Panc1 (cell line): Measurements from ENCODE around the gene DIP2C. TPM values are rescaled to one million over a fixed set of nuclear protein-coding genes. Genes with fewer than 3 reads are reported as not detected.
"Not testable (repeated sequence)": the region's sequence is repeated elsewhere in the genome, so short reads cannot be mapped to it uniquely, and the experiment has no call there.

Source experiments
- ATAC-seq: fragments of 200-7000 bp; cut with Tn5 transposase; 2 replicates; pipeline ENCODE4 v1.9.1; 2020; ENCODE audit warnings: mild to moderate bottlenecking, moderate library complexity
- BruUV-seq: library from RNA; stranded (reverse); fragments of 400-500 nt; replicated peaks from 2 replicates; lab custom pipeline; 2021; lab: Mats Ljungman, UMichigan
- CTCF ChIA-PET: fragments of 300-600 bp; sonication (Branson Sonifier 250); formaldehyde crosslinking; loops from one replicate; lab custom pipeline; 2022; ENCODE audit warnings: antibody characterized with exemption; lab: Charles Lee
- POLR2A ChIA-PET: fragments of 300-600 bp; sonication (Branson Sonifier 250); formaldehyde crosslinking; loops from one replicate; lab custom pipeline; 2022; ENCODE audit warnings: antibody characterized with exemption; lab: Charles Lee
- DNase-seq: peaks from one replicate; pipeline ENCODE4 v3.0.0-alpha.2; 2010; ENCODE audit warnings: low read depth, low spot score
- H3K27ac ChIP-seq: 2 replicates; pipeline ENCODE4 v1.5.1; 2011; ENCODE audit warnings: mild to moderate bottlenecking, low read length, inconsistent platforms
- H3K27me3 ChIP-seq: fragments of 200-500 bp; sonication (Bioruptor generic); 2 replicates; pipeline ENCODE4 v1.6.0; 2014; ENCODE audit warnings: low read length, inconsistent platforms; ENCODE audit not compliant: control insufficient read depth, insufficient read depth
- H3K36me3 ChIP-seq: fragments of 200-500 bp; sonication (Bioruptor generic); 2 replicates; pipeline ENCODE4 v1.5.1; 2014; ENCODE audit warnings: inconsistent platforms, mild to moderate bottlenecking, low read length, moderate library complexity; ENCODE audit not compliant: control insufficient read depth, insufficient read depth
- H3K4me1 ChIP-seq: 2 replicates; pipeline ENCODE4 v1.5.1; 2011; ENCODE audit warnings: inconsistent platforms, mild to moderate bottlenecking, low read length, moderate library complexity; ENCODE audit not compliant: control insufficient read depth, insufficient read depth
- H3K4me3 ChIP-seq, 2 experiments: 2 replicates each; pipeline ENCODE4 v1.5.1; 2011 to 2012; ENCODE audit warnings: low read depth in 2 of 2, low read length in 2 of 2, mild to moderate bottlenecking in 2 of 2, inconsistent platforms in 1 of 2, moderate library complexity in 1 of 2
- H3K9me3 ChIP-seq: fragments of 200-500 bp; sonication (Bioruptor generic); 2 replicates; pipeline ENCODE4 v1.5.1; 2014; ENCODE audit warnings: low read depth, mild to moderate bottlenecking, inconsistent platforms, low read length, moderate library complexity; ENCODE audit not compliant: control insufficient read depth, insufficient read depth
- POLR2AphosphoS5 ChIP-seq: IDR thresholded peaks from 2 replicates; pipeline ENCODE4 v1.6.1; 2012; ENCODE audit warnings: mild to moderate bottlenecking, low read depth, low read length, moderate library complexity
- SIN3A ChIP-seq: IDR thresholded peaks from 2 replicates; pipeline ENCODE4 v1.6.1; 2012; ENCODE audit warnings: low read depth, mild to moderate bottlenecking, low read length, moderate library complexity, borderline replicate concordance; ENCODE audit not compliant: insufficient read depth
- TCF7L2 ChIP-seq: IDR thresholded peaks from 2 replicates; pipeline ENCODE4 v1.6.1; 2011; ENCODE audit warnings: mild to moderate bottlenecking, low read depth, low read length, inconsistent platforms
- in situ Hi-C: cut with HindIII; loops from 2 replicates; pipeline ENCODE4 v1.10.0; 2016; ENCODE audit warnings: low sequenced_read_pairs, low pct_unique_long_range_greater_than_20kb
- intact Hi-C: fragments of 100-400 bp; cut with micrococcal nuclease; formaldehyde crosslinking; loops from one replicate; pipeline ENCODE4 v1.10.0; 2022; ENCODE audit not compliant: unreplicated experiment
- total RNA-seq: library from RNA; stranded (reverse); gene quantifications from one replicate; pipeline ENCODE4 v1.2.1, GENCODE V29; 2021; ENCODE audit not compliant: unreplicated experiment
- TF ChIP-seq, protein P1 (sequence below), 2 experiments: IDR thresholded peaks; 2 replicates each; pipeline ENCODE4 v1.6.1; 2011 to 2012; ENCODE audit warnings: low read depth in 2 of 2, control low read depth in 1 of 2, low read length in 1 of 2, mild to moderate bottlenecking in 1 of 2, moderate library complexity in 1 of 2; ENCODE audit not compliant: insufficient read depth in 1 of 2
- TF ChIP-seq, protein P2 (sequence below): fragments of 450-650 bp; IDR thresholded peaks from 2 replicates; pipeline ENCODE4 v1.5.1; 2017; ENCODE audit warnings: mild to moderate bottlenecking

DIP2C gene
- total RNA-seq, 1 experiment from 2014 or later: 13.2 TPM

DNA sequence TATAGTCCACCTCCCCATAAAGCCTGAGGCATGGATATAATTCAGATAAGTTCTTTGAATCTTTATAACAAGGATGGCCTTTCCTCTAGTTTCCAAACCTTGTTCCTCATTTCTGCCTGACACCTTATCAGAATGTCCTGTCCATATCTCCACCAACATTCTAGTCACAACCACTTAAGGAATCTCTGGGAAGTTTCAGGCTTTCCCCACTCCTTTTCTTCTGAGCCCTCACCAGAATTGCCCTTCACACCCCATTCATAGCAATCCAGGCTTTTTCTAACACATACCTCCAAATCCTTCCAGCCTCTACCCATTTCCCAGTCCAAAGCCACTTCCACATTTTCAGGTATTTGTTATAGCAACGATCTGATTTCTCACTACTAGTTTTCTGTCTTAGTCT, 18.0 kb upstream of the DIP2C start:
- TF ChIP-seq POLR2AphosphoS5: no peak
- TF ChIP-seq, protein P1, sequence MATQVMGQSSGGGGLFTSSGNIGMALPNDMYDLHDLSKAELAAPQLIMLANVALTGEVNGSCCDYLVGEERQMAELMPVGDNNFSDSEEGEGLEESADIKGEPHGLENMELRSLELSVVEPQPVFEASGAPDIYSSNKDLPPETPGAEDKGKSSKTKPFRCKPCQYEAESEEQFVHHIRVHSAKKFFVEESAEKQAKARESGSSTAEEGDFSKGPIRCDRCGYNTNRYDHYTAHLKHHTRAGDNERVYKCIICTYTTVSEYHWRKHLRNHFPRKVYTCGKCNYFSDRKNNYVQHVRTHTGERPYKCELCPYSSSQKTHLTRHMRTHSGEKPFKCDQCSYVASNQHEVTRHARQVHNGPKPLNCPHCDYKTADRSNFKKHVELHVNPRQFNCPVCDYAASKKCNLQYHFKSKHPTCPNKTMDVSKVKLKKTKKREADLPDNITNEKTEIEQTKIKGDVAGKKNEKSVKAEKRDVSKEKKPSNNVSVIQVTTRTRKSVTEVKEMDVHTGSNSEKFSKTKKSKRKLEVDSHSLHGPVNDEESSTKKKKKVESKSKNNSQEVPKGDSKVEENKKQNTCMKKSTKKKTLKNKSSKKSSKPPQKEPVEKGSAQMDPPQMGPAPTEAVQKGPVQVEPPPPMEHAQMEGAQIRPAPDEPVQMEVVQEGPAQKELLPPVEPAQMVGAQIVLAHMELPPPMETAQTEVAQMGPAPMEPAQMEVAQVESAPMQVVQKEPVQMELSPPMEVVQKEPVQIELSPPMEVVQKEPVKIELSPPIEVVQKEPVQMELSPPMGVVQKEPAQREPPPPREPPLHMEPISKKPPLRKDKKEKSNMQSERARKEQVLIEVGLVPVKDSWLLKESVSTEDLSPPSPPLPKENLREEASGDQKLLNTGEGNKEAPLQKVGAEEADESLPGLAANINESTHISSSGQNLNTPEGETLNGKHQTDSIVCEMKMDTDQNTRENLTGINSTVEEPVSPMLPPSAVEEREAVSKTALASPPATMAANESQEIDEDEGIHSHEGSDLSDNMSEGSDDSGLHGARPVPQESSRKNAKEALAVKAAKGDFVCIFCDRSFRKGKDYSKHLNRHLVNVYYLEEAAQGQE (IDR thresholded peaks at IDR 0.05; ENCODE audit: insufficient read depth in 1 of 2, low read depth in 2 of 2, low read length in 1 of 2): no peak
- TF ChIP-seq TCF7L2: no peak
- no peak for TF ChIP-seq SIN3A
- TF ChIP-seq, protein P2, sequence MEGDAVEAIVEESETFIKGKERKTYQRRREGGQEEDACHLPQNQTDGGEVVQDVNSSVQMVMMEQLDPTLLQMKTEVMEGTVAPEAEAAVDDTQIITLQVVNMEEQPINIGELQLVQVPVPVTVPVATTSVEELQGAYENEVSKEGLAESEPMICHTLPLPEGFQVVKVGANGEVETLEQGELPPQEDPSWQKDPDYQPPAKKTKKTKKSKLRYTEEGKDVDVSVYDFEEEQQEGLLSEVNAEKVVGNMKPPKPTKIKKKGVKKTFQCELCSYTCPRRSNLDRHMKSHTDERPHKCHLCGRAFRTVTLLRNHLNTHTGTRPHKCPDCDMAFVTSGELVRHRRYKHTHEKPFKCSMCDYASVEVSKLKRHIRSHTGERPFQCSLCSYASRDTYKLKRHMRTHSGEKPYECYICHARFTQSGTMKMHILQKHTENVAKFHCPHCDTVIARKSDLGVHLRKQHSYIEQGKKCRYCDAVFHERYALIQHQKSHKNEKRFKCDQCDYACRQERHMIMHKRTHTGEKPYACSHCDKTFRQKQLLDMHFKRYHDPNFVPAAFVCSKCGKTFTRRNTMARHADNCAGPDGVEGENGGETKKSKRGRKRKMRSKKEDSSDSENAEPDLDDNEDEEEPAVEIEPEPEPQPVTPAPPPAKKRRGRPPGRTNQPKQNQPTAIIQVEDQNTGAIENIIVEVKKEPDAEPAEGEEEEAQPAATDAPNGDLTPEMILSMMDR: no peak
- ATAC-seq (no peak), DNase-seq (no peak)
- peaks cover 3% of the 10 kb centered on the region; the same call in 1 of the 2 replicates for H3K27me3 ChIP-seq
- ChIA-PET CTCF (no interaction called here), POLR2A (no interaction called here)
- no peaks in the 10 kb centered on the region for H3K4me1 ChIP-seq
- BruUV-seq: no TSS peak
- H3K9me3 ChIP-seq: no peaks in the 10 kb centered on the region
- in situ Hi-C loops: no loop called here
- no peak overlapping the region for H3K27ac ChIP-seq
- intact Hi-C loops: no loop called here
- H3K4me3 ChIP-seq: no peak overlapping the region
- no peaks in the 10 kb centered on the region for H3K36me3 ChIP-seq

DNA sequence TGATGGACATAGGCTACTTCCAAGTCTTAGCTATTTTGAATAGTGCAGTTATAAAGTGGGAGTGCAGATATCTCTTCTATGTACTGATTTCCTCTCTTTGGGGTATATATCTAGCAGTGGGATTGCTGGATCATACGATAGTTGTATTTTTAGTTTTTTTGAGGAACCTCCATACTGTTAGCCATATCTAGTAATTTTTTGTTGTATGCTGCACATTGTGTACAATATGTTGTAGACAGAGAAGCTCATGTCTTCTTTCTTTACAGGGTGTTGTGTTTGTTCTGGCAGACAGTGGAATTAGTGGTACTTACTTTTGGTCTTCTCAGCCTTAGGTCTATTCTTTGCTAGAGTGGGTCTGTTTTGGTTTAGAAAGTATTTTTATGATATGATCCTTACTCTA, 13.7 kb upstream of the DIP2C start:
- intact Hi-C loops: no loop called here
- no peak for ATAC-seq
- BruUV-seq: no TSS peak
- DNase-seq: no peak
- in situ Hi-C loops: no loop called here
- no peaks in the 10 kb centered on the region for H3K36me3 ChIP-seq
- no peaks in the 10 kb centered on the region for H3K4me1 ChIP-seq
- ChIA-PET POLR2A (no interaction called here), CTCF (no interaction called here)
- no peak overlapping the region for H3K27ac ChIP-seq
- H3K4me3 ChIP-seq: no peak overlapping the region
- peaks cover 5% of the 10 kb centered on the region for H3K27me3 ChIP-seq
- TF ChIP-seq SIN3A (no peak), TCF7L2 (no peak), POLR2AphosphoS5 (no peak)
- TF ChIP-seq, protein P2: no peak
- TF ChIP-seq, protein P1 (IDR thresholded peaks at IDR 0.05; ENCODE audit: insufficient read depth in 1 of 2, low read depth in 2 of 2, low read length in 1 of 2): no peak
- H3K9me3 ChIP-seq: no peaks in the 10 kb centered on the region

DNA sequence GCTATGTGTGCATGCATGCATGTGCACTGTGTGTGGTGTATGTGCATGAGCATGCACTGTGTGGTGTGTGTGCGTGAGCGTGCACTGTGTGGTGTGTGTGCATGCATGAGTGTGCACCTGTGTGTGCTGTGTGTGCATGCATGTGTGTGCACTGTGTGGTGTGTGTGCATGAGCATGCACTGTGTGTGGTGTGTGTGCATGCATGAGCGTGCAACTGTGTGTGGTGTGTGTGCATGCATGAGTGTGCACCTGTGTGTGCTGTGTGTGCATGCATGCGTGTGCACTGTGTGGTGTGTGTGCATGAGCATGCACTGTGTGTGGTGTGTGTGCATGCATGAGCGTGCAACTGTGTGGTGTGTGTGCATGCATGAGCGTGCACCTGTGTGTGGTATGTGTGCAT, 10.7 kb upstream of the DIP2C start:
- ATAC-seq, H3K36me3 ChIP-seq, BruUV-seq, H3K4me3 ChIP-seq, in situ Hi-C loops, H3K4me1 ChIP-seq, POLR2A ChIA-PET, CTCF ChIA-PET, intact Hi-C loops, DNase-seq, H3K27me3 ChIP-seq, H3K9me3 ChIP-seq, H3K27ac ChIP-seq: not testable (repeated sequence)
